ENCODE measurements around the gene HDGF. TPM values are rescaled to one million over a fixed set of nuclear protein-coding genes. Genes with fewer than 3 reads are reported as not detected.

The HDGF gene
- total and polyA plus RNA-seq, 2 of the 8 experiments (the other 6 are each of a cell fraction or from before 2014, with no cell fraction given), result 145 to 391 TPM

DNA sequence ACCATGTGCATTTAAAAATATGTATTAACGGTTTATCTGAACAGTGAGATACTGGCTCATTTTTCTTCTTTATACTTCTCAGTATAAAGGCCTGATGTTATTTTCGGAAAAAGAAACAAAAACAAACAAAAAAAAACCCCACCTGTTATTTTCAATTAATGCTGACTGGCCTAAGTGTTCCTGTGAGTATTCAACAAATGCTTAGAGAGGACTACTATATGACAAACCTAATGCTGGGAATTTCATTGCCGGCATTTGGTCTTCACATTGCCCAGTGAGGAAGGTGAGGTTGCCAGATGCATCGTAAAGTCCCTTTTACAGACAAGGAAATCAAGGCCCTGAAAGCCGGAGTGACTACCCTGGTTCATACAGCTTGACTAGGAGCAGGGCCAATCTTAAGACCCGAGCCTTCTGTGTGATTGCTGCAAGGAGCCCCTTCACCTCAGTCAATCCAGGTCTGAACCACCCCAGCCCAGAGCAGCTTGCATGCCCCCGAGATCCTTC lies 11.2 kb downstream of the HDGF start:
- Histone ChIP-seq H4K5ac (ENCODE audit: insufficient read length, low read depth, low read length) (peak overlapping the region; percentile 51), H3K56ac (replicated peaks; ENCODE audit: insufficient read length, low read depth, low read length) (no peak overlapping the region), H3K4ac (replicated peaks; ENCODE audit: insufficient read length, low read depth, low read length) (peak overlapping the region; percentile 6), H3K23me2 (ENCODE audit: low read depth, low read length) (peaks cover 2% of the 10 kb centered on the region; the same call in 1 of the 2 replicates), H3K18ac (ENCODE audit: extremely low read depth, low read length) (peak overlapping the region; percentile 4; the same call in 1 of the 2 replicates), H3K9ac (replicated peaks in 1 of 4; ENCODE audit: extremely low read depth in 1 of 4, low read depth in 3 of 4, low read length in 3 of 4) (peak overlapping the region; percentile 72 to 82 (median 78)), H2BK5ac (ENCODE audit: low read depth, low read length) (peak overlapping the region; percentile 76; the same call in 1 of the 2 replicates), H2BK120ac (replicated peaks; ENCODE audit: low read depth, low read length) (no peak overlapping the region), H3K27me3 (replicated peaks in 1 of 4; ENCODE audit: control insufficient read depth in 3 of 4, extremely low read depth in 1 of 4, insufficient read depth in 3 of 4, low read length in 3 of 4) (no peaks in the 10 kb centered on the region), H3K23ac (ENCODE audit: insufficient read length) (no peak overlapping the region), H3K79me2 (ENCODE audit: control insufficient read depth in 1 of 2, insufficient read depth in 2 of 2, low read length in 2 of 2) (peaks cover 0 to 15% of the 10 kb centered on the region in 2 experiments; a peak in 2 of 4 replicates), H2AFZ (ENCODE audit: low read length) (peak overlapping the region; percentile 39), H2BK20ac (ENCODE audit: low read length) (no peak overlapping the region), H3K79me1 (ENCODE audit: low read depth, low read length) (0 out of 2 replicates have a peak, but pooled peaks cover 1% of the 10 kb centered on the region), H2BK15ac (ENCODE audit: low read length) (peak overlapping the region; percentile 48; the same call in 1 of the 2 replicates), H3K4me3 (ENCODE audit: extremely low read depth in 1 of 4, insufficient read depth in 2 of 4, low read depth in 3 of 4, low read length in 4 of 4) (peak overlapping the region; percentile 55 to 95 (median 84)), H2BK12ac (ENCODE audit: low read depth, low read length) (peak overlapping the region; percentile 40), H4K8ac (ENCODE audit: extremely low read depth, insufficient read depth, low read length) (peak overlapping the region; percentile 12), H4K91ac (replicated peaks; ENCODE audit: insufficient read length, low read length) (peak overlapping the region; percentile 30), H2AK5ac (ENCODE audit: low read depth, low read length) (no peak overlapping the region), H4K20me1 (replicated peaks in 1 of 2; ENCODE audit: control insufficient read depth in 1 of 2, insufficient read depth in 2 of 2, low read length in 2 of 2) (no peaks in the 10 kb centered on the region), H3K4me1 (replicated peaks in 1 of 4; ENCODE audit: control insufficient read depth in 3 of 4, insufficient read depth in 4 of 4, low read length in 3 of 4) (peaks cover 0 to 9% (median 3%) of the 10 kb centered on the region in 4 experiments; a peak in 4 of 7 replicates), H3K36me3 (ENCODE audit: control insufficient read depth in 2 of 4, insufficient read depth in 4 of 4, low read length in 3 of 4) (peaks cover 10 to 42% (median 14%) of the 10 kb centered on the region in 4 experiments; a peak in 7 of 8 replicates), H3K27ac (ENCODE audit: low read depth, low read length) (peak overlapping the region; percentile 72), H3K4me2 (ENCODE audit: insufficient read depth in 1 of 2, low read depth in 2 of 2, low read length in 2 of 2) (peak overlapping the region; percentile 68 to 83), H3K9me3 (ENCODE audit: insufficient read depth in 2 of 2, low read depth in 1 of 2, low read length in 1 of 2) (no peaks in the 10 kb centered on the region), H3K14ac (ENCODE audit: insufficient read length) (no peak overlapping the region)
- ChIA-PET POLR2A (ENCODE audit: partially characterized antibody) (interaction anchor here (0.9 to 10.7 kb wide), 14 partner anchors 9 to 141 kb away, joined by 3 to 214 read pairs (median 6); partner anchors contain the start of genes CRABP2, HDGF, ISG20L2 and METTL25B), CTCF (ENCODE audit: partially characterized antibody) (interaction anchor here (0.6 to 6.6 kb wide), 5 partner anchors 13 to 121 kb away, joined by 4 to 76 read pairs (median 11); partner anchors contain the start of genes CRABP2, HAPLN2, ISG20L2 and METTL25B)
- DNase-seq (ENCODE audit: low read depth in 1 of 2, low spot score in 2 of 2), result no peak
- 42% methylated on average over 7 of the region's 7 CpGs; no CpG with 5 or more reads in 1 of the 2 experiments for WGBS, 2 experiments (ENCODE audit: extremely low coverage in 1 of 2, insufficient coverage in 1 of 2, insufficient read length in 1 of 2, insufficient replicate concordance in 2 of 2, low coverage in 1 of 2, low lambda C conversion rate in 2 of 2, missing lambda C conversion rate in 1 of 2)
- TF ChIP-seq, protein P1, sequence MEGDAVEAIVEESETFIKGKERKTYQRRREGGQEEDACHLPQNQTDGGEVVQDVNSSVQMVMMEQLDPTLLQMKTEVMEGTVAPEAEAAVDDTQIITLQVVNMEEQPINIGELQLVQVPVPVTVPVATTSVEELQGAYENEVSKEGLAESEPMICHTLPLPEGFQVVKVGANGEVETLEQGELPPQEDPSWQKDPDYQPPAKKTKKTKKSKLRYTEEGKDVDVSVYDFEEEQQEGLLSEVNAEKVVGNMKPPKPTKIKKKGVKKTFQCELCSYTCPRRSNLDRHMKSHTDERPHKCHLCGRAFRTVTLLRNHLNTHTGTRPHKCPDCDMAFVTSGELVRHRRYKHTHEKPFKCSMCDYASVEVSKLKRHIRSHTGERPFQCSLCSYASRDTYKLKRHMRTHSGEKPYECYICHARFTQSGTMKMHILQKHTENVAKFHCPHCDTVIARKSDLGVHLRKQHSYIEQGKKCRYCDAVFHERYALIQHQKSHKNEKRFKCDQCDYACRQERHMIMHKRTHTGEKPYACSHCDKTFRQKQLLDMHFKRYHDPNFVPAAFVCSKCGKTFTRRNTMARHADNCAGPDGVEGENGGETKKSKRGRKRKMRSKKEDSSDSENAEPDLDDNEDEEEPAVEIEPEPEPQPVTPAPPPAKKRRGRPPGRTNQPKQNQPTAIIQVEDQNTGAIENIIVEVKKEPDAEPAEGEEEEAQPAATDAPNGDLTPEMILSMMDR (IDR thresholded peaks at IDR 0.05; ENCODE audit: control extremely low read depth in 1 of 3, insufficient read depth in 1 of 3, low read depth in 1 of 3, low read length in 3 of 3), result no peak
- TF ChIP-seq NANOG (IDR thresholded peaks at IDR 0.05; ENCODE audit: insufficient read depth, low read depth, low read length, poor library complexity, severe bottlenecking) (no peak), POLR2A (IDR thresholded peaks at IDR 0.05; ENCODE audit: control extremely low read depth in 1 of 2, low read depth in 2 of 2, low read length in 2 of 2) (peak; percentile 8 to 12; a peak in 2 of 3 replicates)
- no peak for FAIRE-seq

Data from H1 (cell line).